Body of pancreas (tissue), 4 donors: ENCODE measurements around the gene CD52. TPM values are rescaled to one million over a fixed set of nuclear protein-coding genes. Genes with fewer than 3 reads are reported as not detected.
"Not testable (repeated sequence)": the region's sequence is repeated elsewhere in the genome, so short reads cannot be mapped to it uniquely, and the experiment has no call there.

ENCODE experiments used
- ATAC-seq: fragments of 150-250 bp; one replicate; pipeline ENCODE4 v1.9.1; 2016
- DNase-seq, 4 donors: peaks; one replicate each; pipeline ENCODE4 v3.0.0-alpha.2; 2019
- H3K27ac ChIP-seq, 4 donors: fragments of 200-600 bp; sonication (generic); 1 replicate in 3 of 4; 2 replicates in 1 of 4; pipeline versions ENCODE4 v1.5.1 to v1.6.1; 2016 to 2019; ENCODE audit warnings: mild to moderate bottlenecking in 1 of 4, mixed read lengths in 1 of 4, moderate library complexity in 1 of 4
- H3K27me3 ChIP-seq, 2 donors: fragments of 200-600 bp; sonication (generic); one replicate each; pipeline ENCODE4 v1.6.0; 2016; ENCODE audit warnings: mild to moderate bottlenecking in 1 of 2
- H3K36me3 ChIP-seq, 2 donors: fragments of 200-600 bp; sonication (generic); replicated peaks in 1 of 2; 2 replicates each; pipeline ENCODE4 v1.5.1; 2016; ENCODE audit warnings: low read depth in 2 of 2; ENCODE audit not compliant: insufficient read depth in 1 of 2
- H3K4me1 ChIP-seq: fragments of 200-600 bp; sonication (generic); one replicate; pipeline ENCODE4 v1.6.0; 2016
- H3K4me3 ChIP-seq, 2 donors: fragments of 200-600 bp; sonication (generic); 1 replicate in 1 of 2; 2 replicates in 1 of 2; pipeline ENCODE4 v1.5.1; 2016 to 2019
- H3K9me3 ChIP-seq, 3 donors: fragments of 200-600 bp; sonication (generic); 1 replicate in 2 of 3; 2 replicates in 1 of 3; pipeline ENCODE4 v1.5.1; 2016
- POLR2A ChIP-seq, 3 donors: fragments of 450-650 bp; IDR thresholded peaks; one replicate each; pipeline ENCODE4 v1.6.1; 2016; ENCODE audit warnings: antibody characterized with exemption in 3 of 3, mild to moderate bottlenecking in 2 of 3
- WGBS, 2 donors: methylation state at CpG; one replicate each; pipeline ENCODE4 v1.1.5; 2017; 5-methylcytosine and 5-hydroxymethylcytosine counted together
- intact Hi-C: fragments of 100-400 bp; cut with DNase I; formaldehyde crosslinking; loops from one replicate; pipeline ENCODE4 v1.15.1; 2023
- total RNA-seq, 2 donors: library from RNA; depleted of rRNA; stranded (reverse); fragments of >200 nt; gene quantifications; one replicate each; pipeline ENCODE4 v1.1.0, GENCODE V29; 2016
- TF ChIP-seq, protein P1 (sequence below), 7 experiments: fragments of 450-650 bp in 4 of 7; fragments of 200-600 bp in 3 of 7; sonication (generic) in 3 of 7; IDR thresholded peaks; one replicate each; pipeline ENCODE4 v1.5.1; 2016 to 2019; ENCODE audit warnings: antibody characterized with exemption in 7 of 7

Gene CD52
- total RNA-seq, 2 donors from 2014 or later, result not detected

DNA sequence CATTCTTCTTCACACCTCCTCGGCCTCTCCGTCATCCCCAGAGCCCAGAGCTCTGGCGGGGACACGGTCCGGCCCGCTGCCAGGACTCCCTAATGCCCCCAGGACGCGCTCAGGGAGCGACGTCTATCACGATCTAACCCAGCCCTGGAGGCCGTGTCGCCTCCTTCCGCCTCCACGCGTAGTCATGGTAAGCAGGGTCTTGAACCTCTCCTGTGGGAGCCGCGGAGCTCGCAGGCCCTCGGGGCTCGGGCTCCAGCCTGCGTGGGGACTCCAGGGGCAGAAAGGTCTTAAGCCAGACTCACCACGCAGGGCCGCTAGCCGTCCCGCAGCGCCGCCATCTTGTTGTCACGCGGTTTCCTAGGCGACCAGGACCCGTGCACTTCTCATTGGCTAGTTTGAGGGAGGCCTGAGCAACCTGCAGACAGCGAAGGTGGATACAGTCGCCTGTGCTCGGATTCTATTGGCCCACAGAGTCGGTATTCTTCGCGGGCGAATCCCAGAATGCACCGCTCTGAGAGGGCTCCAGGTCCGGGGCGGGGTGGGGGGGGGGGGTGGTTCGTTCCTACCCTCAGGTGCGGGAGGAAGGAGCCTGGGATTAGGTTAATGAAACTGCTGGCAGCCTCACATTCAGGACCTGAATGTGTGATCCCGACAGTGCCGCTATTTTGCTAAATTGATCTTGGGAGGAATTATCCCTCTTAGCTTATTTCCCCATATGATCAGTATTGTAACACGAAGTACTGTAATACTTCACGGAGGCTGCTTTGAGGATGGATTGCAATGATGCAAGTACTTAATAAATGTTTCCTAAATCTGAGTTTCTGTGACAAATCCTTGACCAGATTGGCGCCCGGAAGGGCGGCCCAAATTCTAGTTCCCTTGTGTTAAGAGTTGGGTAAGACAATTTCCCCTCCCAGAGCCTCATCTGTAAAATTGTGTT, 11.2 kb upstream of the CD52 start, which contains the start of gene UBXN11:
UBXN11 (minus strand) TSS at position 347 of the 940 bp plus-strand sequence. CDS start 3,753 bp downstream, outside the sequence.
- Histone ChIP-seq H3K27ac (peak within 1 kb of the TSS in 3 of 4 donors; percentile 34 to 74 (median 42)), H3K36me3 (no peaks in the 10 kb centered on the region), H3K27me3 (no peaks in the 10 kb centered on the region), H3K4me3 (peak within 1 kb of the TSS; percentile 73 to 88), H3K9me3 (no peaks in the 10 kb centered on the region), H3K4me1 (peaks cover 12% of the 10 kb centered on the region)
- WGBS, 2 donors, result 1 to 8% methylated on average over 12 to 51 of the region's 51 CpGs
- TF ChIP-seq POLR2A (IDR thresholded peaks at IDR 0.05), result peak in 2 of 3 donors; percentile 37 to 58
- TF ChIP-seq, protein P1, sequence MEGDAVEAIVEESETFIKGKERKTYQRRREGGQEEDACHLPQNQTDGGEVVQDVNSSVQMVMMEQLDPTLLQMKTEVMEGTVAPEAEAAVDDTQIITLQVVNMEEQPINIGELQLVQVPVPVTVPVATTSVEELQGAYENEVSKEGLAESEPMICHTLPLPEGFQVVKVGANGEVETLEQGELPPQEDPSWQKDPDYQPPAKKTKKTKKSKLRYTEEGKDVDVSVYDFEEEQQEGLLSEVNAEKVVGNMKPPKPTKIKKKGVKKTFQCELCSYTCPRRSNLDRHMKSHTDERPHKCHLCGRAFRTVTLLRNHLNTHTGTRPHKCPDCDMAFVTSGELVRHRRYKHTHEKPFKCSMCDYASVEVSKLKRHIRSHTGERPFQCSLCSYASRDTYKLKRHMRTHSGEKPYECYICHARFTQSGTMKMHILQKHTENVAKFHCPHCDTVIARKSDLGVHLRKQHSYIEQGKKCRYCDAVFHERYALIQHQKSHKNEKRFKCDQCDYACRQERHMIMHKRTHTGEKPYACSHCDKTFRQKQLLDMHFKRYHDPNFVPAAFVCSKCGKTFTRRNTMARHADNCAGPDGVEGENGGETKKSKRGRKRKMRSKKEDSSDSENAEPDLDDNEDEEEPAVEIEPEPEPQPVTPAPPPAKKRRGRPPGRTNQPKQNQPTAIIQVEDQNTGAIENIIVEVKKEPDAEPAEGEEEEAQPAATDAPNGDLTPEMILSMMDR (IDR thresholded peaks at IDR 0.05), result no peak
- ATAC-seq (peak; percentile 100), DNase-seq (peak; percentile 95 to 98 (median 97))
- intact Hi-C loops, result no loop called here

DNA sequence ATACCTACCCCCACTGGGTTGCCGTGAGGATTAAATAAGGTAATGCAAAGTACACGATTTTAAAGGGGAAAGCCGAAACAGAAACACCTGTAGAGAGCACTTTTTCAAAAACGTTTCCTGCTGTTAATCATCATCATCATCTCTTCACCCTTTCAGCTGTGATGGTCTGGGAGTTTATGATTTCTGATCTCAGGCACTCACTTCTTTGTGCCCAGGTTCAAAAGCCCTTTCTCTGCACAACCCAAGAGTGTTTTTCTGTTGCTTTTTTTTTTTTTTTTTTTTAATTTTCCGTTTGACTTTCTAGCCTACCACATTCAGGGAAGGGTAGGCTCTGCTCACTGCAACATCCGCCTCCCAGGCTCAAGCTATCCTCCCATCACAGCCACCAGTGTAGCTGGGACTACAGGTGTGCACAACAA, 10.4 kb upstream of the CD52 start:
- 22 to 28% methylated on average over 6 of the region's 6 CpGs for WGBS, 2 donors
- no peaks in the 10 kb centered on the region for H3K27me3 ChIP-seq
- ATAC-seq, result no peak
- H3K36me3 ChIP-seq, result no peaks in the 10 kb centered on the region
- no peak overlapping the region for H3K4me3 ChIP-seq
- no peak for TF ChIP-seq POLR2A (IDR thresholded peaks at IDR 0.05)
- TF ChIP-seq, protein P1 (IDR thresholded peaks at IDR 0.05), result no peak
- H3K9me3 ChIP-seq, result no peaks in the 10 kb centered on the region
- H3K4me1 ChIP-seq, result peaks cover 12% of the 10 kb centered on the region
- intact Hi-C loops, result no loop called here
- H3K27ac ChIP-seq, result peak overlapping the region in 2 of 4 donors; percentile 30 to 74
- no peak for DNase-seq

DNA sequence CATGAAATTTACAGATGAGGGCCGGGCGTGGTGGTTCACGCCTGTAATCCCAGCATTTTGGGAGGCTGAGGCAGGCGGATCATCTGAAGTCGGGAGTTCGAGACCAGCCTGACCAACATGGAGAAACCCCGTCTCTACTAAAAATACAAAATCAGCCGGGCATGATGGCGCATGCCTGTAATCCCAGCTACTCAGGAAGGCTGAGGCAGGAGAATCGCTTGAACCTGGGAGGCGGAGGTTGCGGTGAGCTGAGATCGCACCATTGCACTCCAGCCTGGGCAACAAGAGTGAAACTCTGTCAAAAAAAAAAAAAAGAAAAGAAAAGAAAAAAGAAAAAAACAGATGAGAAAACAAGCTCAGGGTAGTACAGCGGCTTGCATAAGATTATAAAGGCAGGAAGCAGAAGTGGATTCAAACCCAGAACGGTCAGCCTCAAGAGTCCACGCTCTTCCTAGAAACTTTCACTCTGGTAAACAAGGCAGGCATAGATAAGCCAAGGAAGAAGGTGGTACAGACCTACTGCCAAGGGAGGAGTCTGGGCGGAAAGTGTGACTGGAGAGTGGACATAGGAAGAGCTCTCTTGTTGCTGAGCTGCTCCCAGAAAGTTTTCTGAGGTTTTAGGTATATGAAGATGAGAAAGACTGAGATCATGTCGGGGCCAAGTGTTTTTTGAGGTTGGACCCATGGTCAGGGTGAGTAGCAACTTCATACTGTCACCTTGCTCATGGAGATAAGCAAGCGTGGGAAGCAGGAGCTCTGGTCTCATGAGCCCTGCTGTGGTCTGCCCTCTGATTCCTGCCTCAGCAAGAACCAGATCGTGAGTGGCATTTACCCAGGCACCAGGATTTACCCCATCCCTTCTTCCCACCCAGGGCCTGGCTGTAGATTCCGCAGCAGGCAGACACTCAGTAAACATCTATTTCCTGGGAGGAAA, 9.5 kb upstream of the CD52 start:
- H3K4me3 ChIP-seq, intact Hi-C loops, DNase-seq, ATAC-seq, H3K36me3 ChIP-seq, H3K9me3 ChIP-seq, H3K27me3 ChIP-seq: not testable (repeated sequence)
- 76% methylated on average over 21 of the region's 21 CpGs for WGBS, 2 donors
- Histone ChIP-seq H3K27ac (peak overlapping the region in 1 of 4 donors; percentile 34), H3K4me1 (peaks cover 12% of the 10 kb centered on the region)

DNA sequence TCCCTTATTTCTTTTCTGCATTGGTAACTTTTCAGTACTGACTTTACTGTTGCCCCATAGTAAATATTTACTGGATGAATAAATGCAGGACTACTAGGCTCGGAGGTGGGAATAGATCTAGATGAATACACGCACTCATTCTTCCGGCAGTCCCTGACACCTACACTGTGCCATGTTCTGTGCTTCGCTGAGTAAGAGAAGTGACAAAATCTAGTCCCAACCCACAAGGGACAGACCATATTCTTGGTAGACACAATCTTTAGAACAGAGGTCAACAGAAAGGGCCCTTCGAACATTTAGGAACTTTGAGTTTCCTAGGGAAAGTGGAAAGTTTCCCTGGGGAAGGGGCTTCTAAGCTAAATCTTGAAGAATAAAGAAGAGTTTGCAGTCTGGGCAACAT, 3.3 kb upstream of the CD52 start:
- Histone ChIP-seq H3K9me3 (no peaks in the 10 kb centered on the region), H3K27ac (no peak overlapping the region), H3K36me3 (no peaks in the 10 kb centered on the region), H3K4me3 (no peak overlapping the region), H3K4me1 (no peaks in the 10 kb centered on the region), H3K27me3 (no peaks in the 10 kb centered on the region)
- ATAC-seq (no peak), DNase-seq (no peak)
- WGBS, 2 donors, result 69 to 84% methylated on average over 5 of the region's 5 CpGs
- intact Hi-C loops, result no loop called here
- TF ChIP-seq, protein P1 (IDR thresholded peaks at IDR 0.05), result no peak
- TF ChIP-seq POLR2A (IDR thresholded peaks at IDR 0.05), result no peak
